ENCODE data around the gene SH3GL2. TPM values are rescaled to one million over a fixed set of nuclear protein-coding genes. Genes with fewer than 3 reads are reported as not detected.

Gene SH3GL2
- polyA plus RNA-seq (ENCODE audit: insufficient read length in 4 of 4), result 1 to 10 TPM in 3 of 4 donors, under 1 TPM in 1; 0.72 to 6.0 (median 4.6) TPM

DNA sequence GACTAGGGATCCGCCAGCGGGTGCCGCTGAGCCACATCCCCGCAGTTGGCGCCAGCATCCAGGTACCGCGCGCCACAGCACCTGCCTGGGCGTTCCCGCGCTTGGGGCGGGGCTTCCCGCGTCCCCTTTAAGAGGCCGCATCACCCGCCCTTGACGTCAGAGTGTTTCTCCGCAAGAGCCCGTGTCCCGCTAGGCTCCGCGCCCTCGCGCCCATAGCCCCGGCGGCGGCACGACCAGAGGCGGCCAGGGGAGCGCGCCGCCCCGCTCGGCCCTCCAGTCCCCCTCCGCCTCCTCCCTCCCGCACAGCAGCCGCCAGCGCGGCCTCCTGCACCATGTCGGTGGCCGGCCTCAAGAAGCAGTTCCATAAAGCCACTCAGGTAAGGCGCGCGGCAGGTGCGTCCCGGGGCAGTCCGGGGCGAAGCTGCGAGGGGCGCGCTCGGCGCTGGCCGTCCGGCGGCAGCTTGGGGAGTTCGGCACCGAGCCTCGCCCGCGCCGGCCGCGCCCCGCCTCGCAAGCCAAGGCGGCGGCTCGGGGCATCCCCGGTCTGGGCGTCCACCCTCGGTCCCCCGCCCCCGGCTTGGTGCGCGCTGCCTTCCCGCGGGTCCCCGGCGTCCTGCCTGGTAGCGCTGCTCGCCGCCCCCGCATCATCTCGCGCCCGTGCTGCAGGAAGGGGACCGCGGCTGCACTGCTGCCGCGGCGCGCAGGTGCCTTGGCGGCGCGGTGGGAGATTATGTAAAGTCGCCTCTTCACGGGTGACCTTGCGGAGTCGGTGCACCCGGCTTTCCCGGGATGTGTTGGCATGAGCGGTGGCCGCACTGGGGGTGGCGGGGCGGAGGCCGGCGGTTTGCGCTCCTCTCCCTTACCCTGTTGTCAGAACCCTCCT is at the start of gene SH3GL2:
SH3GL2 (plus strand) TSS at position 156 of the 883 bp plus-strand sequence.
- DNase-seq (ENCODE audit: low read depth in 4 of 4, low spot score in 3 of 4), result peak; percentile 27 to 51 (median 36)

DNA sequence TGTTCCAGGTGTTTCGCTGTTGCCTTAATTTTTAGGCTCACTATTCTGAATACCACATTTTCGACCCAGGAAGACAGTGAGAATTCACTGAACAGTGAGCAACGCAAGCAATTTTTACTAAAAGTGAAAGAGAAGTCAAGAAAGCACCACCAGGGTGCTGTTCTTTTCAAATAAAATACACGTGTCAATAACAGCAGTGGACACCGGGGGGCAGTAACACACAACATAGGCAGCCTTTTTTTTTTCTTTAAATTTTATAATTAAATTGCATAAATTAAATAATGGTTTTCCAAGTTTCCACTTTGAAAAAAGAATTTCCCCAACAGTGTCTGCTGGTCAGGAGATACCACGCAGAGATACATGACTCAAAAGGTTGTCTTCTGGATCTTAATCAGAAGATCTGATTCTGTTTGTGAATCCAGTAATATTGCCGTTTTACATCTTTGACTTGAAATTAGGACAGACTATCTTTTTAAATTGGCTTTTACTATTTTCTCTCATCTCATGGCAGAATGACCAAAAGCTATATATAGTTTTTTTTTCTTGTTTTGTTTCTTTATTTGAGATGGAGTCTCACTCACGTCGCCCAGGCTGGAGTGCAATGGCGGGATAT is 47.1 kb upstream of the SH3GL2 start:
- peak; percentile 14 to 36 (median 26) for DNase-seq (ENCODE audit: low read depth in 4 of 4, low spot score in 3 of 4)

DNA sequence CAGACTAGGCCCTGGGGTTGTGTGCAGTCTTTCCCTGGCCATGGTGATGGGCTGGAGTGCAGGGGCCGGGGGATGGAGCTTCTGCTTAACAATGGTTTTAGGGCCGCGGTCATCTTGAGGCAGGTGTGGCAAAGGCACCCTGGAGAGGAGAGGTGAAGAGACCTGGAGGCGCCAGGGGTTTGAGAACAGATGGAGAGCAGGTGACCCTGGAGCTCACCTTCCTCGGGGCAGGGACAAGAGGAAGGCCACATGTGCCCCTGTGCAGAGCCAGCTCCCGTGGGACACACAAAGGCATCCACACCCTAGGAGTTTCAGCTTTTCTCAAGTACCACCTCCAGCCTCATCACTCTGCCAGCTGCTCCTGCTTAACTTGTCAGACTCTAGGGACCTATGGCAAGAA is 46.4 kb upstream of the SH3GL2 start:
- DNase-seq (ENCODE audit: low read depth in 4 of 4, low spot score in 3 of 4), result no peak

DNA sequence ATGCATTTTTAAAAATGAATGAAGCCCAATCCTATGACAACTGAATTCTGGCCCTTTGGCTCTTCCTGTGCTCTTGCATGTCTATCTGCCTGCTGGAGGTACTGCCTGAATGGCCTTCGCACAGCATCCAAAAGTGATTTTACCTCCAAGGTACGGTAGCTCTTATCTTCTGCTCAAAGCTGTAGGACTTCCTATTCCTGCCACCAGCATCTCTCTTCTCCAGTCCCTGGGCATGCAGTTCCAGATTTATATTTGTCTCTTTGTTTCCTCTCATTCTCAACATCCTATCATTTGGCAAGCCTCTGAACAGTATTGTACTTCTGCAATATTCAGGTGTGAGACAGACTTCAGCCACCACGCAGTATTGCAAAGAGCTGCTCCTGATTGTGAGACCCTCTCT is 43.7 kb upstream of the SH3GL2 start:
- DNase-seq (ENCODE audit: low read depth in 4 of 4, low spot score in 3 of 4), result no peak

DNA sequence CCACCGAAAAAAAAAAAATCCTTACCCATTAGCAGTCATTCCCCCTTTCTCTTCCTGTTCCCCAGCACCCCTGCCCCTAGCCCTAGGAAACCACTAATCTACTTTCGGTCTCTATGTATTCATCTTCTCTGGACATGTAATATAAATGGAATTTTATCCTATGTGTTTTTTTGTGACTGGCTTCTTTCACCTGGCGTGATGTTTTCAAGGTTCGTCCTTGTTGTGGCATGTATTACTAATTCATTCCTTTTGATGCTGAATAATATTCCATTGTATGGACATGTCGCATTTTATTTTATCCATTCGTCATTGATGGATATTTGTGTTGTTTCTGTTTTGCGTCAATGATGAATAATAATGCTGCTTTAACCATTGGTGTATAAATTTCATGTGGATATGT is 42.8 kb upstream of the SH3GL2 start:
- DNase-seq (ENCODE audit: low read depth in 4 of 4, low spot score in 3 of 4), result no peak

DNA sequence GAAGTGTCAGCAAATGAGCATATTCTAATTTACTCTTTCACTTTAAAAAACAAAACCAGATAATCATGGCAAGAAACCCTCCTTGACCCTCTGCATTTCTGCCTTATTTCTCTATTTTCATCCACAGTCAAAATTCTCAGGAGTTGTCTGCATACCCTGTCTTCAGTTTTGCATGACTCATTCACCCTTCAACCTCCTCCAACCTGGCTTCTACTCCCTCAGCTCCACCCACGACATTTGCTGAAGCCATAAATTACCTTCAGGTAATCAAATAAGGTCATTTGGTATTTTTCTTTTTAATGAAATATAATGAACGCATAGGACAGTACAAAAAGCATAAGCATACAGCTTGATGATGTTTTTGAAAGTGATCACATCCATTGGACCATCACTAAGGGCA is 27.8 kb upstream of the SH3GL2 start:
- no peak for DNase-seq (ENCODE audit: low read depth in 4 of 4, low spot score in 3 of 4)

DNA sequence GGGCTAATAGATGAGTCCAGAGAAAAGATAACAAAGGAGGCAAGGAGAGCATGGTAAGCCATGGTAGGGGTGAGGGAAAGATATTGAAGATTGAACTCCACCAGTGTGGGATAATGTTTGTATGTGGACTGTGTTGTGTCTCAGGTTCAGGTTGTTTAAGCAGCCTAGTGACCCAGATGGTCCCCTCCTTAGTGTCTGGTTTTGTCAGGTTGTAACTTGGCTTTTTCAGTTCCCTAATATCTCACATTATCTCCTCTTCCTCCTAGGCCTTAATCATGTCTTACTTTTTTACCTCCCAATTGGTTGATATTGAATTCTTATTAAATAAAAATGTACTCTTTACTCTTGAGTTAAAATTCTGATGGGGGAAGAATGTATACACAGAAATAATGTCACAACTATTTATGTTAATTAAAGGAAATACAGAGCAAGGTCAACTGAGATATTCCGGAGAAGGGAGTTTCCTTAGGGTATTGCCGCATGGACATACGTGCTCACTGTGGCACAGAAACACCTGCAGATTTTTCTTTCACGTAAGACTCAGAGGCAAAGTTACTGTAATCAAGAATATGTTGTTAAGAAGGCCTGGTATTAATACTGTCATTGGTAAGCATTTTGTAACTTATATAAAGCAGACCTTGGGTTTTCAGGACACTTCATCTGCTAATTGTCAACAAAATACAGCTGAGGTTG is 23.4 kb upstream of the SH3GL2 start:
- no peak for DNase-seq (ENCODE audit: low read depth in 4 of 4, low spot score in 3 of 4)

DNA sequence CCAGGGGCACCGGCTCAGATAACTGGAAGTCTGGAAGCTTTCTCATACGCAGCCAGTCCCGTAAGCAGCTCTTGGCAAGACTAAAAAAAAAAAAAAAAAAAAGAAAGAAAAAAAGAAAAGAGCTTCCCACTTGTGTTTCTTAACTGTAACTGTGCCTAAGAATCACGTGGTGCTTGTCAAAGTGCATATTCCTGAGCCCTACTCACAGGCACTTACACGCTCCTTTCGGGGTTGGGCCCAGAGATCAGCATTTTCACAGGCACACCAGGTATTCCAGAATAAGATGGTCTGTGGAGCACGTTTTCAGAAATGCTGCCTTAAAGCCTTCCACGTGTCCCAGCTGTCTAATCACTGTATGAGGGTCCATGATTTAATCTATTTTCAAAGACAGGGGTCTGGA is 22.6 kb upstream of the SH3GL2 start:
- no peak for DNase-seq (ENCODE audit: low read depth in 4 of 4, low spot score in 3 of 4)

DNA sequence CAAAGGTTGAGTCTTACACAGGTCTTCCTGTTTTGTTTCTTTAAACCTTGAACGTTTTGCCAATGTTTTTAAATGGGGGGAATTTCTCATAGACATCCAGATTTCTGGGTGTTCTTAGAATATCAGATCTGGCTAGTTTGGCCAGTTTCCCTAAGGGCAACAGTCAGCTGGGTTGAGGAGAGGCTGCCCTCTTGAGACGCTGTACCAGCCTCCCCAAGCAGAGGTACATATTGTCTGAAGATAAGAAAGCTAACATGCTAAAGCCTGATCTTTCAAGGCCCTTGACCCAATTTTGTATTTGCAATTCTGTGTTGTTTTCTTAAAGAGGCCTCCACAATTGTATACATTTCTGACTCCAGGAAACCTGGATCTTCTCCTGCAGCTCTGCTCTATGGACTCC is 21.9 kb upstream of the SH3GL2 start:
- DNase-seq (ENCODE audit: low read depth in 4 of 4, low spot score in 3 of 4), result no peak

DNA sequence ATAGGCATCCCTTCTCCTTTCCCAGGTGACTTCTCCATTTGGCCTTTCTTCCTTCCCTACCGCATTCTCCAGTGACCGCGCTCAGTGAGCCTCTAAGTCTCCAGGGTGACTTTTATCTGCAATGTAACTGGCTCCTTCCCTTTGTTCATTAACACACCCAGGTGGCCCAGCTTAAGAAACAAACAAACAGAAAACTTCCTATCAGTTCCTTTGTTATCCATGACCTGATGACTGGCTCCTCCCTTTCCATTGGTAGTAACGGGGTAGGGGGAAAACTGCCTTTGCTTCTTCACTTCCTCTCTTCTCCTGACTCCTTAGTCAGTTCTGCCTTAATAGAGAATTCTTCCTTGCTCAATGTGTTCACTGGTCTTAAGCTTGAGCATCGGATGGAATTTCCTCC is 7.0 kb upstream of the SH3GL2 start:
- no peak for DNase-seq (ENCODE audit: low read depth in 4 of 4, low spot score in 3 of 4)

DNA sequence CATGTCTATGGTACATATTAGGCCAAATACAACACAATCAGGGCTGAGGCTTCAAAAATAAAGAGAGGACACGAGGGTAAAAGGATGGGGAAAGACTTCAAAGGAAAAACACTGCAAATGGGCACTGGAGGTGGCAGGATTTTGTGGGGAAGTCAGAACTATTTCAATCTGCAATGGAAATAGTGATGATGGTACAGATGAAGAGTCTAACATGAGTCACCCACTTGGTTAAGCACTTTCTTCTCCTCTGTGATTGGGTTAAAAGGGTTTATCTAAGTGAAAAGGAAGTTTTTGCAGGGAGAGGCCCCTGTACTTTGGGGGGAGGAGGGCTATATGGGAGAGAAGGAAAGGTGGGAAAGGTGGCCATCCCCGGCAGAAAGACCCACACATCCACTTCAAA is 4.5 kb upstream of the SH3GL2 start:
- DNase-seq (ENCODE audit: low read depth in 4 of 4, low spot score in 3 of 4), result no peak

DNA sequence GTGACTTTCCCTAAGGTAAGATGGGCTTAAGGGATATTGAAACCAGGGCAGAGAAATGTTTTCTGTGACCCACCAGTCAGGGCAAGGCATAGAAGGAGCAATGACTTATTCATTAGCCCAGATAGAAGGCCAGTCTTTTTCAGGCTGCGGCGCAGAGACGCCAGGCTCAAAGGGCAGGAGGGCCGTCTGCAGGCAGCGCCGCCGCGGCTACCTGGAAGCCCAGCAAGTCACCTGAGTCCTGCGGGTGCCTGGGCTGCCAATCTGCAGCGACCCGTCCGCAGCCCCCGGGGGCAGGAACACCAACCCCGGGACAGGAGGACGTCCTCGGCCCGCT is 322 bp upstream of the SH3GL2 start:
- no peak for DNase-seq (ENCODE audit: low read depth in 4 of 4, low spot score in 3 of 4)

DNA sequence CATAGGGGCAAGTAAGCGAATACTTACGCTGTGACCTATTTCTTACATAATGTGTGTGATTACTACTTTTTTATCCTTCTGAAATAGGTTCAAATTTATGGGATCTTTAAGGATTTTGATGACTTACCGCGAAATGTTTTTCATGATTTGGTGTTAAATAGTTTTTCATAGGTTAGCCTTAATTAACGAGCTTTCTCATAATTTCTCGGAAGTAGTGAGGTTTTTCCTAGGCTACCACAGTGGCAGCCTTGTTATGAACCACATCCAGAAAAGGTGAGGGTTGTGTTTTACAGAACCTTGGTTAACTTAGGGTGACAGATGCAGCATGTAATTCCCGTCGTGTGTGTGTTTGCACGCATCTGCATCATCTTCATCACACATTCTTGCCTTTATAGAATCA is 1.3 kb downstream of the SH3GL2 start:
- DNase-seq (ENCODE audit: low read depth in 4 of 4, low spot score in 3 of 4), result no peak

DNA sequence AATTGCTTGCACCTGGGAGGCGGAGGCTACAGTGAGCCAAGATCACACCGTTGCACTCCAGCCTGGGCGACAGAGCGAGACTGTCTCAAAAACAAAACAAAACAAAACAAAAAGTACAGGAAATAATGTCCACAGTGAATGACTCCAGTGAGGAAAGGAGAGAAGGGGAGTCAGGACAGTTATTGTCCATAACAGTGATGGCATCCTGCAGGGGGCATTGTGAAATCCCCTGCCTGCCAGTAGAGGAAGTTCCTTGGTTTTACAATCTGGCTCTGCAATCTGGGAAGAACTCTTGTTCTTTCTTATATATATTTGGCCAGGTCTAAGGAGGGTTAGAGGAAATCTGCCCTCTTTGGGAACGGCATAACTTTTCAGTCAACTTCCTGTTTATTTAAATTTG is 8.2 kb downstream of the SH3GL2 start:
- DNase-seq (ENCODE audit: low read depth in 4 of 4, low spot score in 3 of 4), result no peak

DNA sequence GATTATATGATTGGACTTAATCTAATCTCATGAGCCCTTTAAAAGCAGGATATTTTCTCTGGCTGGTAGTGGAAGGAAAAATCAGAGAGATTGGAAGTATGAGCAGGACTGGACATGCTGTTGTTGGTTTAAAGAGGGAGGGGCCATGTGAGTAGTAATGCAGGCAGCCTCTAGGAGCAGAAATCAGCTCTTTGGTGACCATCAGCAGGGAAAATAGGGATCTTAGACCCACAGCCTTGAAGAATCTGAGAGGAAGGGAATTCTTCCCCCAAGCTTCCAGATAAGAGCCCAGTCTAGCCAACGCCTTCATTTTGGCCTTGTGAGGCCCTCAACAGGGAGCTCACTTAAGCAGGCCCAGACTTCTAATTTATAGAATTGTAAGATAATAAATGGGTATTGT is 9.5 kb downstream of the SH3GL2 start:
- DNase-seq (ENCODE audit: low read depth in 4 of 4, low spot score in 3 of 4), result no peak

DNA sequence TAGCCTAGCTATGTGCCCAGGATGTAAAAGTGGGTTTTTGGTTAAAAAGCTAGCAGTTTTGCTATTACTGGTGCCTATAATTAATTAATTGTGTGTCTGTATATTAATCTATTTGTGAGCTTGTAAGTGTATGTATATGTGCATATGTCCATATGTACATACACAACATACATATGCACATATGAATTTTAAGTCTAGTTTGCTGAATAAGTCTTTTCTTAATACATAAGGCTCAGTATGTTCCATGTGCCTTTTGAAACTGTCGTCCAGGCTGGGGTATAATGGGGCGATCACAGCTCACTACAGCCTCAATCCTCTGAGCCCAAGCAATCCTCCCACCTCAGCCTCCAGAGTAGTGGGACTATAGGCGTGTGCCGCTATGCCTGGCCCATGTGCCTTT is 10.1 kb downstream of the SH3GL2 start:
- DNase-seq (ENCODE audit: low read depth in 4 of 4, low spot score in 3 of 4), result no peak

DNA sequence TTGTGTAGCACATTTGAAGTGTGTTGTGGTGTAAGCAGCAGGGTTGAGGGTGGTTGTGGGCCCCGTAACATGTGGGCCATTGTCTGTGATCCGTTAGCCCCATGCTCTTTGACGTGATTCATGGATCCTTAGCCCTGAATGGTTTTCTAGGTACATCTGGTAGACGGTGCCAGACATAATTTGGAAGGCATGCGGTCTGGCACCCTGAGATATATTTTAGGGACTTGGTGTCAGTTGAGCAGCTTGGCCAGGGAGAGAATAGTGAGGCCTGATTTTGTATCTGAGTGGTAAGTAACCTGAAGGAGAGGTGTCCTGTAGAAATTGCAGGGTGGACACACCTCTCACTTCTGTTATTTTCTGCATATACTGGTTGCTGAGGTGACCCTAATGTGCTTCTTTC is 10.9 kb downstream of the SH3GL2 start:
- no peak for DNase-seq (ENCODE audit: low read depth in 4 of 4, low spot score in 3 of 4)

DNA sequence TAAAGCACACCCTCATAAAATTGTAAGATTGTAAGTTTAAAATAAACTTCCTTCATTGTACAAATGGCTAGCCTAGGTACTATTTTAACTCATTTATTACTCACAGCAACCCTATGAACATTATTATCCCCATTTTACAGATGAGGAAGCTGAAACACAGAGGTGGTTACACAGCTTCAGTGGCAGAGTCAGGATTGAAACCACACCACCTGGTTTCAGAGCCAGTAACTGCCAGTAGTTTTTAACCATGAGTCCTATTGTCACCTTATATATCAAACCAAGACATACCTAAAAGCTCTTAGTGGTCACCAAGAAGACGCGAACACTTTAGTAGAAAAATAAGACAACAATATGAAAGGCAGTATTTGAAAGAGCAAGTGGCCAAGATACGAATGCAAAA is 16.1 kb downstream of the SH3GL2 start:
- no peak for DNase-seq (ENCODE audit: low read depth in 4 of 4, low spot score in 3 of 4)

DNA sequence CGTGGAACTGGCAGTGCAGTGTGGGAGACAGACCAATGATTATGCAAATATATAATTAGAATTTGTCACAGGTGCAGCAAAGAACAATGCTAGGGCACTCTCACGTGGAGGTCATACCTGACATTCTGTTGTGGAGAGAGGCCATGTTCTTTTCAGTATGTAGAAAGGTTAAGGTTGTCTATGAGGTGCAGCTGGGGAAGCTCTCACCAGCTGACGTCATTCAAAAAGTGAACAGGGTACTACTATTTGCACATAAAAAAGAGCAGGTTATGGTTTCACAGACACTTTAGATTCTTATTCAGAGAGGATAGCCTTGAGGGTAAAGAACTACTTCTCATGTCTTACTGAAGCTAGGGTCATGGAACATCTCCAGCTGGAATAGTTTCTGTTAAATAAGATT is 19.1 kb downstream of the SH3GL2 start:
- no peak for DNase-seq (ENCODE audit: low read depth in 4 of 4, low spot score in 3 of 4)

DNA sequence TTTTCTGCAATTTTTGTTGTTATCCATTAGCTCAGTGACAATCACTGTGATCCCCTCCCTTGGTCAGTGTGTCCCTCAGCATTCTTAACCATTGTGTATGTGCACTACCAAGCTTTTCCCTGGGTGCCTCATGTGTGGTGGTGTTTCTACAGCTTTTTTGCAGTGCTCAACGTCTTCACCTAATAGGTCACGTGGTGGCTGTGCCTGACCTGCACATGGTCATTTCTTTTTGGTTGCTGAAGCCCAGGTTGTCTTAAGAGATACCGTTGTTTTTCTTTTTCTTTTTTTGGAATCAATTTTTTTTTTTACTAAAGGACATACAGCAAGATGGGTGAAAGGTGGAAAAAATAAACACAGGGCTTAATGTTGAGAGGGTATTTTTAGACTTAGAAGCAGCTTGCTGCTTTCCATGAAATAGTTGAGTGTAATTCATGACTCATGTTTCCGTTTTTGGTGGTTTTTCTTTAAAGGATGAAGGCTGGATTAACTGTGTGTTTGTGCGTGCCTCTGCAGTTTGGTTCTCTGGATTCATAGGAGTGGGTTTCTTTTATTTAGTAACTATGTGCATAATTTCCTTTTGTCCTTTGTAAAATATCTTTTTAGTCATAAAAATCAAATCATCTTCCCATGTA is 22.2 kb downstream of the SH3GL2 start:
- no peak for DNase-seq (ENCODE audit: low read depth in 4 of 4, low spot score in 3 of 4)

DNA sequence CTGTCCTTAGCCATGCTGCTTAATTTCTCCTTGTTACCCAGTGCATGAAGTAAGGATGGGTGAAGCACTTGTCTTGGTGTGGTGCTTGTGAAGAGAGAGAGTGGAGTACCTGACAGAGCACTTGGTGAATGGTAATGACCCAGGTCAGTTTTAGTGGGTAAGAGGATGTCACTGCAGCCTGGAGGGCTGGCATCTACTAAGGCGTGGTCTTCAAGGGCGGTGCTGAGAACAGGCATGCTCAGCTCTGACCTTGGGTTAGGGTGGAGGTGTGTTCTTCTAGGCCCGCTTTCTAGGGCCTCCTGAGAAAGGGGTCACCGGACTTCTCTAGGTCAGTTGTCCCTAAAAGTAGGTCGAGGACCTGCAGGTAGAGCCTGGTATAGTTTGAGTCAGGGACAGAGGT is 25.7 kb downstream of the SH3GL2 start:
- DNase-seq (ENCODE audit: low read depth in 4 of 4, low spot score in 3 of 4), result no peak
